Tibial nerve (tissue), 4 donors: Measurements from ENCODE around the gene SORBS1. TPM values are rescaled to one million over a fixed set of nuclear protein-coding genes. Genes with fewer than 3 reads are reported as not detected.

Experiments used
- DNase-seq, 2 donors: peaks; one replicate each; pipeline ENCODE4 v3.0.0-alpha.2; 2019; ENCODE audit warnings: low spot score in 2 of 2
- H3K27ac ChIP-seq, 4 donors: fragments of 200-600 bp; sonication (generic) in 3 of 4; one replicate each; pipeline ENCODE4 v1.5.1; 2017 to 2019; ENCODE audit warnings: mild to moderate bottlenecking in 1 of 4
- H3K27me3 ChIP-seq, 2 donors: fragments of 200-600 bp; sonication (generic) in 1 of 2; one replicate each; pipeline versions ENCODE4 v1.5.1 to v1.6.0; 2017 to 2019
- H3K36me3 ChIP-seq, 3 donors: fragments of 200-600 bp; sonication (generic); one replicate each; pipeline ENCODE4 v1.5.1; 2018 to 2019
- H3K4me1 ChIP-seq, 4 donors: fragments of 200-600 bp; sonication (generic) in 3 of 4; one replicate each; pipeline ENCODE4 v1.5.1; 2017 to 2019
- H3K4me3 ChIP-seq, 4 donors: fragments of 200-600 bp; sonication (generic) in 3 of 4; one replicate each; pipeline ENCODE4 v1.5.1; 2017 to 2019; ENCODE audit warnings: mild to moderate bottlenecking in 1 of 4, moderate library complexity in 1 of 4
- H3K9me3 ChIP-seq, 4 donors: fragments of 200-600 bp; sonication (generic) in 3 of 4; one replicate each; pipeline ENCODE4 v1.5.1; 2017 to 2019
- EP300 ChIP-seq, 2 donors: sonication (generic); formaldehyde crosslinking; IDR thresholded peaks; one replicate each; pipeline ENCODE4 v1.6.1; 2017; ENCODE audit warnings: antibody characterized with exemption in 2 of 2, mild to moderate bottlenecking in 1 of 2
- POLR2A ChIP-seq, 2 donors: fragments of 450-650 bp; IDR thresholded peaks; one replicate each; pipeline ENCODE4 v1.6.1; 2017; ENCODE audit warnings: antibody characterized with exemption in 2 of 2, mild to moderate bottlenecking in 2 of 2, moderate library complexity in 2 of 2
- WGBS, 2 donors: methylation state at CpG; one replicate each; pipeline ENCODE4 v1.1.5; 2018; 5-methylcytosine and 5-hydroxymethylcytosine counted together
- total RNA-seq, 4 donors: library from RNA; depleted of rRNA; stranded (reverse); fragments of >200 nt; gene quantifications; one replicate each; pipeline ENCODE4 v1.1.0, GENCODE V29; 2016
- TF ChIP-seq, protein P1 (sequence below), 5 experiments: fragments of 200-600 bp in 3 of 5; fragments of 450-650 bp in 2 of 5; sonication (generic) in 3 of 5; IDR thresholded peaks; one replicate each; pipeline ENCODE4 v1.5.1; 2016 to 2019; ENCODE audit warnings: antibody characterized with exemption in 5 of 5, mild to moderate bottlenecking in 3 of 5, moderate library complexity in 2 of 5

The SORBS1 gene
- total RNA-seq, 4 donors from 2014 or later: 427 to 623 (median 567) TPM

GRCh38 chr10:95281206-95281605 is 280.0 kb downstream of the SORBS1 start:
- Histone ChIP-seq H3K36me3 (no peaks in the 10 kb centered on the region), H3K4me3 (no peak overlapping the region), H3K27ac (peak overlapping the region in 2 of 4 donors; percentile 65 to 75), H3K27me3 (no peaks in the 10 kb centered on the region), H3K9me3 (no peaks in the 10 kb centered on the region), H3K4me1 (peaks cover 0 to 20% (median 10%) of the 10 kb centered on the region in 4 donors)
- DNase-seq: no peak
- 93 to 94% methylated on average over 2 of the region's 2 CpGs for WGBS, 2 donors
- no peak for TF ChIP-seq EP300 (IDR thresholded peaks at IDR 0.05)
- no peak for TF ChIP-seq POLR2A (IDR thresholded peaks at IDR 0.05)
- TF ChIP-seq, protein P1, sequence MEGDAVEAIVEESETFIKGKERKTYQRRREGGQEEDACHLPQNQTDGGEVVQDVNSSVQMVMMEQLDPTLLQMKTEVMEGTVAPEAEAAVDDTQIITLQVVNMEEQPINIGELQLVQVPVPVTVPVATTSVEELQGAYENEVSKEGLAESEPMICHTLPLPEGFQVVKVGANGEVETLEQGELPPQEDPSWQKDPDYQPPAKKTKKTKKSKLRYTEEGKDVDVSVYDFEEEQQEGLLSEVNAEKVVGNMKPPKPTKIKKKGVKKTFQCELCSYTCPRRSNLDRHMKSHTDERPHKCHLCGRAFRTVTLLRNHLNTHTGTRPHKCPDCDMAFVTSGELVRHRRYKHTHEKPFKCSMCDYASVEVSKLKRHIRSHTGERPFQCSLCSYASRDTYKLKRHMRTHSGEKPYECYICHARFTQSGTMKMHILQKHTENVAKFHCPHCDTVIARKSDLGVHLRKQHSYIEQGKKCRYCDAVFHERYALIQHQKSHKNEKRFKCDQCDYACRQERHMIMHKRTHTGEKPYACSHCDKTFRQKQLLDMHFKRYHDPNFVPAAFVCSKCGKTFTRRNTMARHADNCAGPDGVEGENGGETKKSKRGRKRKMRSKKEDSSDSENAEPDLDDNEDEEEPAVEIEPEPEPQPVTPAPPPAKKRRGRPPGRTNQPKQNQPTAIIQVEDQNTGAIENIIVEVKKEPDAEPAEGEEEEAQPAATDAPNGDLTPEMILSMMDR (IDR thresholded peaks at IDR 0.05): no peak

DNA sequence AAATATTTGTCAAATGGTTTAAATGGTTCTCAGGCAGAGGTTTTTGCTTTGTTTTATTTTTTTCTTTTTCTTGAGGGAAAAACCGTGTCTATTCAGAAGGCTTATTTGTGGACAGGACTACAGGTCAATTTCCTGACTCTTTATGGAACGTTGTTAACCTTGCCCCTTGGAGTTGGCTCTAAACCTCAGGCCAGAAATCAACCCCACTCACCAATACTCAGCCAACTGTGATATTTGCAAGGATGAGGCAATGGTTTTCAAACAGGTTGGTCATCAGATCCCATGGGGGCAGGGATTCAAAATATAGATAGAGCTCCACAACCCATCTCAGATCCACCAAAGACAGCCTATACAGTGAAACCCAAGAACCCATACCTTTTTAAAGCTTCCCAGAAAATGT is 280.5 kb downstream of the SORBS1 start:
- TF ChIP-seq, protein P1 (IDR thresholded peaks at IDR 0.05): no peak
- TF ChIP-seq EP300 (IDR thresholded peaks at IDR 0.05) (no peak), POLR2A (IDR thresholded peaks at IDR 0.05) (no peak)
- H3K9me3 ChIP-seq: no peaks in the 10 kb centered on the region
- no peak for DNase-seq
- 27 to 42% methylated on average over 2 of the region's 2 CpGs for WGBS, 2 donors
- H3K4me1 ChIP-seq: peaks cover 0 to 20% (median 10%) of the 10 kb centered on the region in 4 donors
- H3K27ac ChIP-seq: peak overlapping the region in 2 of 4 donors; percentile 65 to 75
- H3K27me3 ChIP-seq: no peaks in the 10 kb centered on the region
- H3K36me3 ChIP-seq: no peaks in the 10 kb centered on the region
- H3K4me3 ChIP-seq: no peak overlapping the region

DNA sequence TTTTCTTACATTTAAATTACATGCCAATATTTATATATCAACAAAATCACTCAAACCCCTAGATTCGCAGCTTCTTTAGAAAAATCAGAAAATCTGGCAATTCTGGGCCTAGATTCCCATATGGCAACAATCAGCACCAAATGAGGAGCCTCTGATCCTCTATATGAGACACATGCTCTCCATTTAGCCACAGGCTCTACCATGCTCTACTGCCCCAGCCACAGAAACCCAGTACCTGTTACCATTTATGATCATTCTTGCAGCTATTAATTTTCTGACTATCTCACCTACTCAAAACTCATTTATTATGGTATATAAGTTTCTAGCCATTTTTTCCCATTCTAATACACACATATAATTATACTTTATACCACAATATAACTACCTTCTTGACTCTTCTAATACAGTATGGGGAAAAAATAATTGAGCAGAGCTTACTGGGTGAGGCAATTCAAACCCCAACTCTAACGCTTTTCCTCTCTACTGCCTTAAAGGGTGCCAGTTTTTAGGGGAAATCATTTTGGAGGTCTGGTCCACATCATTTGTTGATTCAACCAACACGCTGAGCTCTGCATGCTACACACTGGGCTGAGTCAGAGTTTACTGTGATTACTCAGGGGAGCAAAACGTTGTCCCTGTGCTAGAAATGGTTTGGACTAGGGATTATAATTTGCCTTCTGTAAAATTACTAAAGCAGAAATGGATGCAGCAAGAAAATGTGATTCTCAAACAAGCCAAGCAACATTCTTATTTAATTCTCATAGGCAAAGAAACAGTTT is 281.9 kb downstream of the SORBS1 start:
- 69 to 70% methylated on average over 4 of the region's 4 CpGs for WGBS, 2 donors
- DNase-seq: no peak
- peaks cover 0 to 34% (median 20%) of the 10 kb centered on the region in 4 donors for H3K4me1 ChIP-seq

GRCh38 chr10:95278061-95278988 is 282.8 kb downstream of the SORBS1 start:
- no peaks in the 10 kb centered on the region for H3K27me3 ChIP-seq
- TF ChIP-seq, protein P1 (IDR thresholded peaks at IDR 0.05): no peak
- TF ChIP-seq EP300 (IDR thresholded peaks at IDR 0.05) (peak in 1 of 2 donors; percentile 72), POLR2A (IDR thresholded peaks at IDR 0.05) (no peak)
- H3K4me1 ChIP-seq: peaks cover 0 to 43% (median 22%) of the 10 kb centered on the region in 4 donors
- no peak overlapping the region for H3K4me3 ChIP-seq
- 74 to 80% methylated on average over 6 of the region's 6 CpGs for WGBS, 2 donors
- no peaks in the 10 kb centered on the region for H3K9me3 ChIP-seq
- H3K36me3 ChIP-seq: no peaks in the 10 kb centered on the region
- peak in 1 of 2 donors; percentile 53 for DNase-seq
- peak overlapping the region in 3 of 4 donors; percentile 46 to 65 (median 57) for H3K27ac ChIP-seq

More for the DNA sequence above, 281.9 kb downstream of the SORBS1 start:
- Histone ChIP-seq H3K27ac (peak overlapping the region in 3 of 4 donors; percentile 57 to 75 (median 65)), H3K4me3 (no peak overlapping the region), H3K27me3 (no peaks in the 10 kb centered on the region), H3K9me3 (no peaks in the 10 kb centered on the region), H3K36me3 (no peaks in the 10 kb centered on the region)
- TF ChIP-seq POLR2A (IDR thresholded peaks at IDR 0.05): no peak

GRCh38 chr10:95277614-95278013 is 283.6 kb downstream of the SORBS1 start:
- no peak for DNase-seq
- Histone ChIP-seq H3K27ac (peak overlapping the region in 3 of 4 donors; percentile 46 to 65 (median 57)), H3K27me3 (no peaks in the 10 kb centered on the region), H3K36me3 (no peaks in the 10 kb centered on the region), H3K4me3 (no peak overlapping the region), H3K4me1 (peaks cover 0 to 50% (median 27%) of the 10 kb centered on the region in 4 donors), H3K9me3 (no peaks in the 10 kb centered on the region)
- no peak for TF ChIP-seq POLR2A (IDR thresholded peaks at IDR 0.05)
- TF ChIP-seq, protein P1 (IDR thresholded peaks at IDR 0.05): no peak
- no peak for TF ChIP-seq EP300 (IDR thresholded peaks at IDR 0.05)
- WGBS, 2 donors: 72 to 78% methylated on average over 3 of the region's 3 CpGs
